HG02610 (cell line): ENCODE measurements around the gene MOSPD2.

Source experiments
- ATAC-seq: cut with Tn5 transposase; IDR thresholded peaks from one replicate; pipeline ENCODE4 v1.9.1; 2021; ENCODE audit warnings: mild to moderate bottlenecking, moderate library complexity; ENCODE audit not compliant: unreplicated experiment

The MOSPD2 gene

GRCh38 chrX:14913241-14913640 is 40.0 kb downstream of the MOSPD2 start:
- ATAC-seq, result no peak

GRCh38 chrX:14915596-14915995 is 42.4 kb downstream of the MOSPD2 start:
- ATAC-seq, result no peak

- ATAC-seq, result no peak
Observed at GRCh38 chrX:14916017-14916674, 42.9 kb downstream of the MOSPD2 start.

GRCh38 chrX:14919407-14919806 is 46.2 kb downstream of the MOSPD2 start:
- no peak for ATAC-seq

DNA sequence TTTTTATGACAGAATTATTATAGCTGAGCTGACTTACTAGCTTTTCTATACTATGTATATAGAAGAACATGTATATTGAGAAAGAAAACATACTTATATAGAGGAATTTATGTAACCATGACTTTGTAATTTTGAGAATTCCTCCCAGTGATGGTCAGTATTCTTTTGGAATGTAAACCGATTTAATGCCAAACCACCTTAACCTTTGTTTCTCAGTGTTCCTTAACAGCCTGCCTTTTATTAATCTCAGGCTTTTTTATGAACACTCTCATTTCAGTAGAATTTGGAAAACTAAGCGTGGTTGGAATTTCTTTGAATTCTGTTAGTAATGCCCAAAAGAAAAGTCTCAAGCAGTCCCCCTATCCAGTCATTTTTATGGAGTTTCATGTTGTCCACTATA is 47.0 kb downstream of the MOSPD2 start:
- no peak for ATAC-seq

GRCh38 chrX:14922437-14922836 is 49.2 kb downstream of the MOSPD2 start:
- ATAC-seq, result no peak

DNA sequence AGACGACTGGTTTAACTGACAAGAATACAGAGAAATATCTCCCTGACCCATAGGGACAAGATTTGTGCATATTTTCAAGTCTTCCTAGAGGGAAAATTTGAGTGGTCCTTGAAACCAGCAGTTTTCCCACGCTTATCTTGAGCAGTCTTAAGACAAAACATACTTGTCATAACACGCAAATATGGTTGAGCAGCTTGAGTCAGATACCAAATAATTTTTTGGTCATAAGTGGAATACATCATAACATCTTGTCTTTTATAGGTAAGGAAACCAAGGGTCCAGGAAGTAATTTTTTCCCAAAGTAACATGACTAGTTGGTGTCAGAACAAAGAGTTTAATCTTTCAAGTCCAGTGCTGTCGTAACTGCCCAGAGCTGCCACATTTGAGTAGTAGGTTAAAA is 50.5 kb downstream of the MOSPD2 start:
- no peak for ATAC-seq

GRCh38 chrX:14926471-14926870 is 53.2 kb downstream of the MOSPD2 start:
- no peak for ATAC-seq

GRCh38 chrX:14927401-14927800 is 54.2 kb downstream of the MOSPD2 start:
- ATAC-seq, result no peak

DNA sequence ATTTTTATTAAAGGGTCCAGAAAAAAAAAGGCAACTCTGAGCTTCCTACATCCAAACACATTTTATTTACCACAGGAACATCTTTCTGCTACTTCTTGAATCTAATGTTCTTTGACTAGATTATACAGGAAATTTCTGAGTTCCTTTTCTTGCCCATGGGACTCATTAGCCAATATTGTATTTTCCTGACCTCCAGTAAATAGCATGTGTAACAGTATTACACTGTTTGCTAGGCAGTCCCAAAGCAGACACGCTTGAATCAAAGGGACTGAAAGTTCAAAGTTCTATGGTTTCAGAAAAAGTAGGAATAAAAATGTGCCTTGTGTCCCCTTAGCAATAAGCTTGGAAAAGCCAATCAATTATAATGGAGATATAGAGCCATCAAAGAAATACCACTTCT is 57.4 kb downstream of the MOSPD2 start:
- ATAC-seq, result no peak

DNA sequence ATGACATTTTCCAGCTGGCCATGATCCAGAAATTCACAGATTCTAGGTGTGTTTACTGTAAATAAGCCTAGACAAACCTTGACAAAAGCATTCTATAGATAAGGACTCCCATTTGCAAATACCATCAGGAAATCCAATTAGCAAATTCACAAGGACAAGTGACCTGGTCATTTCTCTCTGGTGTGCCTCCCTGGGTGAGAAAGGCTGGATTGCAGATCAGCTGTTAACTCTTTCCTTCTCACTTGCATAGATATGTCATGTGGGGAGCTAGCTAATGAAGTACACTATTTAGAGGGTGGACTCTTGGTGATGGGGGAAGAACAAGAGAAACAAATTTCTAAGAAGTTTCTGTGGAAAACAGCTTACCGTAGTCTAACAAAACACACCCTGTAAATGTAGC is 58.9 kb downstream of the MOSPD2 start:
- no peak for ATAC-seq

DNA sequence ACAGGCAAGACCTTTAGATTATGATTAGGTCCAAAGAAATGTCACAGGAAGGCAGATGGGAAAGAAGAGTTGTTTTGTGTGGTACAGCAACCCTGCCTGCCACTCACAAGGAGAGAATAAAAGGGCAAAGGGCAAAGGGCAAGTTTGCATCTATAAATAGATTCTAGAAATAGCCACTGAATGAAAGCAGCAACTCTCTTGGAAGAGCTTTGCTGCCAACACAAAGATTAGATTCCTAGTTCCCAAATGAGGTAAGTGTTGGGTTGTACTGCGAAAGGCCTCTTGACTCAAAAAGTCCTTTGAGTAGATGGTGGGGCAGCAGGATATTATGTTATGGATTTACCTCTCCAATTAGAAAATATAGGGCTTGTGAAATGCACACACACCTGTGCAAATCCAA is 61.2 kb downstream of the MOSPD2 start:
- no peak for ATAC-seq

- no peak for ATAC-seq
Observed at GRCh38 chrX:14936561-14936960, 63.3 kb downstream of the MOSPD2 start.

DNA sequence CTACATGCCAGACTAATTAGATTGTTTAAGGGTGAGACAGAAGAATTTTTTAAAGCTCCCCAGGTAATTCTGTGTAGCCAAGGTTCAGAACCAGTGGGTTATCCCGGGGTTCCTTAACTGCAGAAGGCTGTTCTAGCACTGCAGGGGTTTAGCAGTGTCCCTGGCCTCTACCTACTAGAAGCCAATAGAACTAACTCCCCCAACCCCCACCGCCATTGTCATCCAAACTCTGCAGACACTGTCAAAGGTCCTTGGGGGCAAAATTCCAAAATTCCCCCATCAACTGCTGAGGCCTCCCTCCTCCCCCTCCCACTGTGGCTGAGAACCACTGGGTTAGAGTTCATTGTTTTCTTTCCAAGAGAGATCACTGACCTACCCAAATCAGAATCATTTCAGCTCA is 66.4 kb downstream of the MOSPD2 start:
- no peak for ATAC-seq

DNA sequence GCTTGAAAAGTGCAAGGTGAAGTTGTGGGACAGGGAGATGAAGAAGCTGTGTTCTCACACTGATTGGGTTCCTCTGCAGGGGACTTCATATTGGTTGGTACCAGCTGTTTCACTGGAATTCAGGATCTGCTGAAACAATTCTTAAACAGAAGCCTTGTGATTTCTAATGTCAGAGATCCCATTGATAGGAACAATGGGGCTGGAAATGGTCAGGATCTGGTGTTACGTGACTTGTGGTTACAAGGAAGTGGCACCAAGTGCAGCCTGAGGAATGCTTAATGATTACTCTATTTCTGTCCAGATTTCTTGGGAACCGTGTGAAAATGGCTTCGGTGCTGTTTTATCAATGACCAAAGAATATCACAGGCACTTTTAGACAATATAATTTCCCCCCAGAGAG is 68.1 kb downstream of the MOSPD2 start:
- ATAC-seq, result no peak

DNA sequence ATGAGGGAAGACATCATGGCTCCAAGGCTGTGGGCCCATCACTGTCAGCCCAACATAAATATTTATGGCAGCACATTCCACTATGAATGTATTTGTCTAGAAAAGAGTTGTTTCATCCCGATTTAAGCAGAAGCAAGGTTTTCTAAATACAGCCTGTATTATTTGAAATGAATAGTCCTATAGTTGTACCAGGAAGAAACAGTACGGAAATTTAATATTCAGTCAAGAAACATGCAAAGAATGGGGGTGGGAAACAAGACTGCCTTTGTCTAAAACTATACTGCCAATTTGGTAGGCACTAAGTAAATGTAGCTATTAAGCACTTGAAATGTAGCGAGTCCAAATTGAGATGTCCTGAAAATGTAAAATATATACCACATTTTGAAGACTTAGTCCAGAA is 69.1 kb downstream of the MOSPD2 start:
- no peak for ATAC-seq

- no peak for ATAC-seq
Observed at GRCh38 chrX:14943962-14944361, 70.7 kb downstream of the MOSPD2 start.

- no peak for ATAC-seq
Observed at GRCh38 chrX:14946606-14947155, 73.5 kb downstream of the MOSPD2 start.

DNA sequence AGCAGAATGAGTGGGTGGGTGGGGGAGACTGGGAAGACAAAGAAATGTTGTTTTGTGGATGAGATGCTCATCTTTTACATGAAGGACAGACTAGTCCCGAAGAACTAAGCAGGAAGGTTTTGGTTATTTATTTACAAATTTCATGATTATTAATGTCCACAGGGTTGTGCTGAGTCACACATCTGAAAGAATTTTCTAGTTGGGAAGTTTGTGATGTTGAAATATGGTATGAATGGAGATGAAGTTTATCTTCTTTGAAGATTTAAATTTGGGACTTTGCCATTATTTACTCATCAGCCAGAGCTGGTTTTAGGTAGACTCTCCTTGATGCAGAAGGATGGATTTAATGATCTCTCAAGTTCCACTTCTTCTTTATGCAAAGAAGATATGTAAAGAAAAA is 75.5 kb downstream of the MOSPD2 start:
- ATAC-seq, result no peak

- no peak for ATAC-seq
Observed at GRCh38 chrX:14956813-14957582, 83.8 kb downstream of the MOSPD2 start.

DNA sequence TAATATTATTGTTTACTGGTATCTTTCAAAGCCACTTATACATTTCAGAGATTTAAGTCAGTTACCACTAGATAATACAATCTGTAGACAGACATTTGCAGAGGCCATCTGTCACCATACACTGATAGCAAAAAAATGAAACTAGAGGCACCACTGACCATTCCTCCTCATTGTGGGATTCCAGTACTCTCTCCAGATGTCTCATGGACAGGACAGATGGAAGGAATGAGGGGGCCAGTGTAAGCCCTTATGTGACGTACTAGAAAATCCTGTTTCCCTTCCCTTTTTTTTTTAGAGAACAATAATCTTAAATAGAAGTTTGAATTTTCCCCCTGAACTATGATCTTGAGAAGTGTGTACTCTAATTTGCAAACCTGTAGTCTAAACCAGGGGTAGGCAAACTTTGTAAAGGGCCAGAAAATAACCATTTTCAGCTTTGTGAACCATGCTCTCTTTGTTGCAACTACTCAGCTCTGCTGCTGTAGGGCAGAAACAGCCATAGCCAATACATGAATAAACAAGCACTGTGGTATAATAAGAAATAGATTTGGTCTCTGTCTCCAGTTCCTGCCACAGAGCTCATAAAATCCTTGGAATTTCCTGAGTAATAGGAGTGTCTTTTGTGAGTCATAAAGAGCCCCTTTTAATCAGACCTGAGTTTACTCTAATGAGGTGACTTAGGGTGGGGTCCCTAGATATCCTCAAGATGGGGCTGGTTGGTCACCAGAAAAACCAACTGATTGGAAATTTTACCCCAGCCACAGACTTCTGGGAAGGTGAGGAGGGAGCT is 90.4 kb downstream of the MOSPD2 start:
- no peak for ATAC-seq

DNA sequence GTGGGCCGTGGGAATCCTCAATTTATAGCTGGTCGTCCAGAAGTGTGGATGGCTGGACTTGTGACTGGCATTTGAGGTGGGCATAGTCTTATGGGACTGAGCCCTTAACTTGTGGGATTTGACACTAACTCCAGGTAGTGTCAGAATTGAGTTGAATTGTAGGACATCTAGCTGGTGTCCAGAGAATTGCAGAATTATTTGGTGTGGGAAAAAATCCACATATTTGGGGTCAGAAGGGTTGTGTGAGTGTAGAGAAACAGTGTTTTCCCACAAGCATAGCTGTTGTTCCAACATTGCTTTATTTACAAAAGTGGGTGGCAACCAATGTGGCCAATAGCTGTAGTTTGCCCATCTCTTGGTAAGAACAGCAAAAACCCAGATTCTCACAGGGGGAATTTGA is 91.3 kb downstream of the MOSPD2 start:
- no peak for ATAC-seq
